Thoracic aorta (tissue), 2 donors: ENCODE results near the gene CTDSPL2. TPM values are rescaled to one million over a fixed set of nuclear protein-coding genes. Genes with fewer than 3 reads are reported as not detected.
"Not testable (repeated sequence)": the region's sequence is repeated elsewhere in the genome, so short reads cannot be mapped to it uniquely, and the experiment has no call there.

Experiments used
- ATAC-seq: fragments of 150-250 bp; one replicate; pipeline ENCODE4 v1.8.0; 2017; ENCODE audit warnings: low read depth; ENCODE audit not compliant: insufficient number of reproducible peaks, low FRiP score
- DNase-seq: peaks from one replicate; pipeline ENCODE4 v3.0.0-alpha.2; 2020; ENCODE audit warnings: low spot score
- H3K27ac ChIP-seq, 2 donors: fragments of 200-600 bp; sonication (generic); 1 replicate in 1 of 2; 2 replicates in 1 of 2; pipeline ENCODE4 v1.5.1; 2016; ENCODE audit warnings: mild to moderate bottlenecking in 2 of 2, moderate library complexity in 2 of 2
- H3K27me3 ChIP-seq: fragments of 200-600 bp; sonication (generic); replicated peaks from 2 replicates; pipeline ENCODE4 v1.6.0; 2016; ENCODE audit warnings: mild to moderate bottlenecking; ENCODE audit not compliant: insufficient read depth
- H3K36me3 ChIP-seq: fragments of 200-600 bp; sonication (generic); one replicate; pipeline ENCODE4 v1.5.1; 2016
- H3K4me1 ChIP-seq, 2 donors: fragments of 200-600 bp; sonication (generic); 1 replicate in 1 of 2; 2 replicates in 1 of 2; pipeline versions ENCODE4 v1.5.1 to v1.6.0; 2016; ENCODE audit warnings: low read depth in 2 of 2, mild to moderate bottlenecking in 1 of 2; ENCODE audit not compliant: control insufficient read depth in 1 of 2
- H3K4me3 ChIP-seq: fragments of 200-600 bp; sonication (generic); 2 replicates; pipeline ENCODE4 v1.5.1; 2016; ENCODE audit warnings: mild to moderate bottlenecking
- H3K9me3 ChIP-seq: fragments of 200-600 bp; sonication (generic); 2 replicates; pipeline ENCODE4 v1.5.1; 2016
- CTCF ChIP-seq: fragments of 200-600 bp; sonication (generic); IDR thresholded peaks from one replicate; pipeline ENCODE4 v1.5.1; 2019; ENCODE audit warnings: antibody characterized with exemption
- total RNA-seq, 2 donors: library from RNA; depleted of rRNA; stranded (reverse); fragments of >200 nt; gene quantifications; one replicate each; pipeline versions ENCODE4 v1.1.0 to v1.2.3, GENCODE V29; 2016

CTDSPL2 gene
- total RNA-seq, 2 donors from 2014 or later = 30.9 to 64.5 TPM

- Histone ChIP-seq H3K36me3 (peaks cover 7% of the 10 kb centered on the region), H3K27me3 (no peaks in the 10 kb centered on the region), H3K4me1 (no peaks in the 10 kb centered on the region), H3K4me3 (no peak overlapping the region), H3K27ac (no peak overlapping the region), H3K9me3 (no peaks in the 10 kb centered on the region)
- TF ChIP-seq CTCF = no peak
- DNase-seq = no peak
- no peak for ATAC-seq
These were observed 97.6 kb downstream of the CTDSPL2 start for GRCh38 chr15:44525018-44525417.

- no peak overlapping the region for H3K4me3 ChIP-seq
- no peak for TF ChIP-seq CTCF
- H3K27ac ChIP-seq = no peak overlapping the region
- no peaks in the 10 kb centered on the region for H3K9me3 ChIP-seq
- no peaks in the 10 kb centered on the region for H3K27me3 ChIP-seq
- H3K4me1 ChIP-seq = no peaks in the 10 kb centered on the region
- peaks cover 4% of the 10 kb centered on the region for H3K36me3 ChIP-seq
- no peak for DNase-seq
- ATAC-seq = no peak
These were observed 99.8 kb downstream of the CTDSPL2 start for GRCh38 chr15:44527241-44527640.

- peaks cover 1 to 3% of the 10 kb centered on the region in 2 donors for H3K4me1 ChIP-seq
- DNase-seq = no peak
- no peak for TF ChIP-seq CTCF
These were observed 102.6 kb downstream of the CTDSPL2 start for GRCh38 chr15:44529864-44530604.

GRCh38 chr15:44530653-44531052, 103.2 kb downstream of the CTDSPL2 start:
- peaks cover 6 to 9% of the 10 kb centered on the region in 2 donors for H3K4me1 ChIP-seq
- TF ChIP-seq CTCF = no peak
- ATAC-seq (no peak), DNase-seq (no peak)
- H3K27ac ChIP-seq = no peak overlapping the region
- no peaks in the 10 kb centered on the region for H3K9me3 ChIP-seq
- H3K4me3 ChIP-seq = no peak overlapping the region
- H3K27me3 ChIP-seq = no peaks in the 10 kb centered on the region
- H3K36me3 ChIP-seq = no peaks in the 10 kb centered on the region

More at GRCh38 chr15:44529864-44530604, 102.6 kb downstream of the CTDSPL2 start:
- no peaks in the 10 kb centered on the region for H3K27me3 ChIP-seq
- H3K36me3 ChIP-seq = no peaks in the 10 kb centered on the region
- no peak for ATAC-seq
- H3K4me3 ChIP-seq = no peak overlapping the region
- no peaks in the 10 kb centered on the region for H3K9me3 ChIP-seq
- no peak overlapping the region for H3K27ac ChIP-seq

GRCh38 chr15:44532275-44532674, 104.8 kb downstream of the CTDSPL2 start:
- ATAC-seq, H3K9me3 ChIP-seq, DNase-seq, H3K27ac ChIP-seq, H3K4me3 ChIP-seq, H3K27me3 ChIP-seq, H3K36me3 ChIP-seq: not testable (repeated sequence)
- peaks cover 7 to 13% of the 10 kb centered on the region in 2 donors for H3K4me1 ChIP-seq

- no peaks in the 10 kb centered on the region for H3K36me3 ChIP-seq
- no peak overlapping the region for H3K27ac ChIP-seq
- no peak overlapping the region for H3K4me3 ChIP-seq
- no peak for TF ChIP-seq CTCF
- no peak for ATAC-seq
- DNase-seq = no peak
- peaks cover 7 to 15% of the 10 kb centered on the region in 2 donors for H3K4me1 ChIP-seq
- H3K9me3 ChIP-seq = no peaks in the 10 kb centered on the region
- no peaks in the 10 kb centered on the region for H3K27me3 ChIP-seq
These were observed 105.3 kb downstream of the CTDSPL2 start for GRCh38 chr15:44532689-44533088.
